ENCODE data around the gene COL7A1.
"Not testable (repeated sequence)": the region's sequence is repeated elsewhere in the genome, so short reads cannot be mapped to it uniquely, and the experiment has no call there.

The COL7A1 gene

GRCh38 chr3:48543271-48543866 is 51.8 kb downstream of the COL7A1 start:
- DNase-seq (ENCODE audit: low spot score) = no peak

GRCh38 chr3:48538451-48538850 is 56.7 kb downstream of the COL7A1 start:
- no peak for DNase-seq (ENCODE audit: low spot score)

GRCh38 chr3:48536785-48537184 is 58.3 kb downstream of the COL7A1 start:
- DNase-seq (ENCODE audit: low spot score) = no peak

GRCh38 chr3:48536116-48536515 is 59.0 kb downstream of the COL7A1 start:
- no peak for DNase-seq (ENCODE audit: low spot score)

GRCh38 chr3:48535578-48535977 is 59.6 kb downstream of the COL7A1 start:
- no peak for DNase-seq (ENCODE audit: low spot score)

GRCh38 chr3:48532977-48533337 is 62.2 kb downstream of the COL7A1 start:
- no peak for DNase-seq (ENCODE audit: low spot score)

GRCh38 chr3:48532271-48532976 is 62.7 kb downstream of the COL7A1 start:
- no peak for DNase-seq (ENCODE audit: low spot score)

- not testable (repeated sequence) for DNase-seq (ENCODE audit: low spot score)
These were observed 64.4 kb downstream of the COL7A1 start for GRCh38 chr3:48530701-48531100.

GRCh38 chr3:48528754-48529153 is 66.4 kb downstream of the COL7A1 start:
- DNase-seq (ENCODE audit: low spot score) = no peak

GRCh38 chr3:48528048-48528447 is 67.1 kb downstream of the COL7A1 start:
- no peak for DNase-seq (ENCODE audit: low spot score)

- no peak for DNase-seq (ENCODE audit: low spot score)
These were observed 70.2 kb downstream of the COL7A1 start for GRCh38 chr3:48524970-48525369.

- no peak for DNase-seq (ENCODE audit: low spot score)
These were observed 73.5 kb downstream of the COL7A1 start for GRCh38 chr3:48521635-48522034.

- DNase-seq (ENCODE audit: low spot score) = no peak
These were observed 75.9 kb downstream of the COL7A1 start for GRCh38 chr3:48519277-48519643.

- no peak for DNase-seq (ENCODE audit: low spot score)
These were observed 76.4 kb downstream of the COL7A1 start for GRCh38 chr3:48518638-48519276.

- DNase-seq (ENCODE audit: low spot score) = no peak
These were observed 77.1 kb downstream of the COL7A1 start for GRCh38 chr3:48518069-48518468.

GRCh38 chr3:48516571-48516970 is 78.6 kb downstream of the COL7A1 start:
- no peak for DNase-seq (ENCODE audit: low spot score)

GRCh38 chr3:48514431-48515227 is 80.5 kb downstream of the COL7A1 start:
- no peak for DNase-seq (ENCODE audit: low spot score)

Data from HuH-7 (cell line).